ENCODE results near the gene SESN3.
"Not testable (repeated sequence)": the region's sequence is repeated elsewhere in the genome, so short reads cannot be mapped to it uniquely, and the experiment has no call there.

Gene SESN3

GRCh38 chr11:95251896-95252295 is 20.9 kb upstream of the SESN3 start:
- DNase-seq = not testable (repeated sequence)

- DNase-seq = no peak
These were observed 17.9 kb upstream of the SESN3 start for GRCh38 chr11:95248666-95249467.

GRCh38 chr11:95247883-95248282 is 16.9 kb upstream of the SESN3 start:
- no peak for DNase-seq

- DNase-seq = no peak
These were observed 16.2 kb upstream of the SESN3 start for GRCh38 chr11:95247127-95247684.

GRCh38 chr11:95245581-95245980 is 14.6 kb upstream of the SESN3 start:
- no peak for DNase-seq

GRCh38 chr11:95245038-95245437 is 14.0 kb upstream of the SESN3 start:
- no peak for DNase-seq

GRCh38 chr11:95243673-95244072 is 12.7 kb upstream of the SESN3 start:
- DNase-seq = no peak

GRCh38 chr11:95242845-95243605 is 12.0 kb upstream of the SESN3 start:
- no peak for DNase-seq

GRCh38 chr11:95242091-95242844 is 11.3 kb upstream of the SESN3 start:
- DNase-seq = no peak

GRCh38 chr11:95241681-95242081 is 10.7 kb upstream of the SESN3 start:
- DNase-seq = no peak

- no peak for DNase-seq
These were observed 9.1 kb upstream of the SESN3 start for GRCh38 chr11:95239871-95240649.

- peak; percentile 21 for DNase-seq
These were observed 1.7 kb upstream of the SESN3 start for GRCh38 chr11:95232666-95233065.

GRCh38 chr11:95231881-95232605 is 1.0 kb upstream of the SESN3 start:
- DNase-seq = peak; percentile 76

- DNase-seq = no peak
These were observed 234 bp downstream of the SESN3 start for GRCh38 chr11:95230810-95231126.

GRCh38 chr11:95229993-95230809 is 801 bp downstream of the SESN3 start:
- peak; percentile 16 for DNase-seq

GRCh38 chr11:95229199-95229992 is 1.6 kb downstream of the SESN3 start:
- peak; percentile 12 for DNase-seq

- DNase-seq = no peak
These were observed 2.8 kb downstream of the SESN3 start for GRCh38 chr11:95228081-95228749.

GRCh38 chr11:95227060-95227459 is 3.9 kb downstream of the SESN3 start:
- DNase-seq = peak; percentile 33

- no peak for DNase-seq
These were observed 8.2 kb downstream of the SESN3 start for GRCh38 chr11:95222817-95223216.
